DMS79 treated with DMSO at 0.1 percent for 48 hours (cell line): Measurements from ENCODE around the gene FGF11.
"Not testable (repeated sequence)": the region's sequence is repeated elsewhere in the genome, so short reads cannot be mapped to it uniquely, and the experiment has no call there.

ENCODE experiments used
- DNase-seq: peaks from one replicate; lab custom pipeline; 2025; lab: John Stamatoyannopoulos, UW

FGF11 gene

DNA sequence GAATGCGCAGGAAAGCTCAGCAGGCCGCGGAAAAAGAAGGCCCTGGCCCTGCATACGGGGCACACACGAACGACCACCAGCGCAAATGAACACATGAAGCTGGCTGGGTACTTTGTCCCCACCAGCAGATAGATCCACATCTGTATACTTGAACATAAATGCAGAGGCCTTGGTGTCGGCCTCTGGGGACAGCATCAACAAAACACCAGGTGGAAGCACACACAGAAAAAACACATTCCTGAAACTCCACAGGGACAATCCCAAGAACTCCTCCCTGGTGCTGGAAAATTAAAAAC, 40.7 kb downstream of the FGF11 start:
- no peak for DNase-seq

DNA sequence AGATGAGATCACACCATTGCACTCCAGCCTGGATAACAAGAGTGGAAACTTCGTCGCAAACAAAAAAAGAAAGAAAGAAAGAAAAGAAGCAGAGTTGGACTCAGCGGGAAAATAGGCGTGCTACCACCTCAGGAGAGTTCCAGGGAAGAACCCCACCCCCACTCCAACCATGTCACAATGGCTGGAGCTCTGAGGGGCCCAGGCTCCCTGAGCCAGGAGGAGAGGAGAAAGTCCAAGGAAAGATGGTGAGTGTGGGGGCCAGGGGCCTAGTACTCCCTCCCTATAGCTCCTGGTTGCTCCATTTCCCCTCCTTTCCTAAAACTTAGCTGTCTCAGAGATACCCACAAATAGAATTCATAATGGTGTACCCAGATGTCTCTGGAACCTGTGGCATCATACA, 42.0 kb downstream of the FGF11 start, which contains the start of gene SLC35G6:
TSS of gene SLC35G6 (plus strand) at position 172 of the 400 bp plus-strand sequence. CDS start at position 243, 71 bp downstream.
- not testable (repeated sequence) for DNase-seq

DNA sequence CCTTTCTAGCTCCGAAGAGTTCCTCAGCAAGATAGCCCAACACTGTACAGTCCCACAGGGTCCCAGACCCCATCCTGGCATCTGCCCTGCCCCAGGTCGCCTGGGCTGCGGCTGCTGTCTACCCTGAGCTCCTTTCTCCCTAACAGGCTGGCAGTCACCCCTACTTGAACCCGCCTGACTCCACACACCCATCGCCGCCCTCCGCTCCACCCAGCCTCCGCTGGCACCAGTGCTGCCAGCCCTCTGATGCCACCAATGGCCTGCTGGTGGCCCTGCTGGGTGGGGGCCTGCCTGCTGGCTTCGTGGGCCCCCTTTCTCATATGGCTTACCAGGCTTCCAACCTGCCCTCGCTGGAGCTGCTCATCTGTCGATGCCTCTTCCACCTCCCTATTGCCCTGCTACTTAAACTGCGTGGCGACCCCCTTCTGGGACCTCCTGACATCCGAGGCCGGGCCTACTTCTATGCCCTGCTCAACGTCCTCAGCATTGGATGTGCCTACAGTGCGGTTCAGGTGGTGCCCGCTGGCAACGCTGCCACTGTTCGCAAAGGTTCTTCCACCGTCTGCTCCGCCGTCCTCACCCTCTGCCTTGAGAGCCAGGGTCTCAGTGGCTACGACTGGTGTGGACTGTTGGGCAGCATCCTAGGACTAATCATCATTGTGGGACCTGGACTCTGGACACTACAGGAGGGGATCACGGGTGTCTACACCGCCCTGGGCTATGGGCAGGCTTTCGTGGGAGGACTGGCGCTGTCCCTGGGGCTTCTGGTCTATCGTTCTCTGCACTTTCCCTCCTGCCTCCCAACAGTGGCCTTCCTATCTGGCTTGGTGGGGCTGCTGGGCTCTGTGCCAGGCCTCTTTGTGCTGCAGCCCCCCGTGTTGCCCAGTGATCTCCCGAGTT, 42.8 kb downstream of the FGF11 start:
- not testable (repeated sequence) for DNase-seq

DNA sequence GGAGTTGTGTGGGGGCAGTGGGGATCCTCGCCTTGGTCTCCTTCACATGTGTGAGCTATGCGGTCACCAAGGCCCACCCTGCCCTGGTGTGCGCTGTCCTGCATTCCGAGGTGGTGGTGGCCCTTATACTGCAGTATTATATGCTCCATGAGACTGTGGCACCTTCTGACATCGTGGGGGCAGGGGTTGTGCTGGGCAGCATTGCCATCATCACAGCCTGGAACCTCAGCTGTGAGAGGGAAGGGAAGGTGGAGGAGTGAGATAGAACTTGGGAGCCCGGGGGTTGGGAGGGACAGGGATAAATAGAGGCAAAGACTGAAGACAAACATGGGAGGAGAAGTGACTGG, 43.4 kb downstream of the FGF11 start:
- DNase-seq, result not testable (repeated sequence)

DNA sequence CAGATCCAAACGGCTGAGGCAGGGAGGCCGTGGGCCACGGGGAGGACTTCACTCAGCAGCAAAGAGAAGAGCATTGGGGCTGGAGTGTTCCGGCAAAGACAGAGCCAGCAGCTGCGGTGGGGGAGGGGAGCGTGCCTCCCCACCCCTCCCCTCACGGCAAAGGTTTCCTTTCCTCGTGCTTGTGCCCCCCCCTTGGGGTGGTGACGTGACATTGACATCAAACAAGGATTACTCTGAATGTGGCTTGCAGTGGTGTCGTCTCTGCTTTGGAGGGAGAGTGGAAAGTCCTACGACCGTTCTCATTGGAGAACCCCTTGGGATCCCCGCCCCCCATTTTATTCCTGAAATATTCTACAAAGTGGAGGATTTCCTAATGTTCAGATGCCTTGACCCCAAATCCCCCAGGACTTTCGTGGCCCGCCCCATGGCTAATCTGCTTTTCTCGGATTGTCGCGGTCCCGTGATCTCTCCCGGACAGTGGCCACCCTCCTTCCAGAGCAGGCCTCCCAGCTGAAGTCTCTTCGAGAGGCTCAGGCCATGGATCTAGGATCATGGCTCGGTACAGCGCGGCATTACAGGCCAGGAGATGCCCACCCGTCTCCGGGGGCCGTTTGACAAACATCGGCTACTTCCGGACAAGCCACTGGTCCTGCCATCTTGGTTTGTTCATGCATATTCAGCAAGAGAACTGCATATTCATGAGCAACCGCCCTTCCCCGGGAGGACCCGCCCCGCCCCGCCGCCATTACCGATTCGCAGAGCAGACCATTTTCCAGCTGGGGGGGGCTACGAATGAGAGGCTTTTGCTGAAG, 44.1 kb downstream of the FGF11 start:
- peak; percentile 94 for DNase-seq

DNA sequence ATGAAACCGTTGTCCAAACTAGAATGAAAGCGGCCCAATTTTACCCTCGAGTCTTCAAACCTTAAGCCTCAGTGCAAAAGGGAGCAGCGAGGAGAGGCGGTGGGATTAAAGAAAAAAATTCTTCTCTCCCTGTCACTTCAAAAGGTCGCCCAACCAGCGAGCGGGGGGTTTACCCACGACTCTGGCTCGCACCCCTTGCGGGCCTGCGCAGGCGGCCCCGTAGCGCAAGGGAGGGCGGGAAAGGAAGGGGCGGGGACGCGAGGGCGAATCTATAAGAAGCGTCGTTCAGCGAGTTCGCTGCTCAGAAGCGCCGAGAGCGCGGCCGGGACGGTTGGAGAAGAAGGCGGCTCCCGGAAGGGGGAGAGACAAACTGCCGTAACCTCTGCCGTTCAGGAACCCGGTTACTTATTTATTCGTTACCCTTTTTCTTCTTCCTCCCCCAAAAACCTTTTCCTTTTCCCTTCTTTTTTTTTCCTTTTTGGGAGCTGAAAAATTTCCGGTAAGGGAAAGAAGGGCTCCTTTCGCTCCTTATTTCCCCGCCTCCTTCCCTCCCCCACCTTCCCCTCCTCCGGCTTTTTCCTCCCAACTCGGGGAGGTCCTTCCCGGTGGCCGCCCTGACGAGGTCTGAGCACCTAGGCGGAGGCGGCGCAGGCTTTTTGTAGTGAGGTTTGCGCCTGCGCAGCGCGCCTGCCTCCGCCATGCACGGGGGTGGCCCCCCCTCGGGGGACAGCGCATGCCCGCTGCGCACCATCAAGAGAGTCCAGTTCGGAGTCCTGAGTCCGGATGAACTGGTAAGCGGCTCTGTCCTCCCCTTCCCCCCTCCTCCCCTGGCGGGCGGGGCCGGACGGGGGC, 45.0 kb downstream of the FGF11 start, which contains the start of gene POLR2A:
TSS of gene POLR2A (plus strand) at position 300 of the 852 bp plus-strand sequence.
- DNase-seq, result peak; percentile 94

DNA sequence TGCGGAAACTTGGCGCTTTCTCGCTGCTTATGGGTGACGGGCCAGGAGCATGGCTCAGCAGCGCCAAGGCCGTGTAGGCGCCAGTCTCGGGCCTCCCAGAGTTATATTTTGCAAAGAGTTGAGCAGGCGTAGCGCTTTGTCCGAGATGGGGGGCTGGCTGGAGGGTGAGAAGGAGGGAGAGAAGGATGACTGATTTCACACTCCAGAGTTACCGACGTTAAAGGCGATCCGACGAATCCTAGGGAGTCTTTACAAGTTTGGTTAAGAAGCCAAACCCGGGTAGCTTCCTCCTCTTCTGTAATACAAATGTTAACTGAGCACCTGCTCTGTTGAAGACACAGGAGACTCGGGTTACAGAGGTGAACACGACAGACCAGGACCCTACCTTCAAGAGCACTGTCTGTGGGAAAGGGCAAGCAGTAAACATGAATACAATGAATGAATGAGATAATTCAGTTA, 45.6 kb downstream of the FGF11 start:
- peak; percentile 57 for DNase-seq

DNA sequence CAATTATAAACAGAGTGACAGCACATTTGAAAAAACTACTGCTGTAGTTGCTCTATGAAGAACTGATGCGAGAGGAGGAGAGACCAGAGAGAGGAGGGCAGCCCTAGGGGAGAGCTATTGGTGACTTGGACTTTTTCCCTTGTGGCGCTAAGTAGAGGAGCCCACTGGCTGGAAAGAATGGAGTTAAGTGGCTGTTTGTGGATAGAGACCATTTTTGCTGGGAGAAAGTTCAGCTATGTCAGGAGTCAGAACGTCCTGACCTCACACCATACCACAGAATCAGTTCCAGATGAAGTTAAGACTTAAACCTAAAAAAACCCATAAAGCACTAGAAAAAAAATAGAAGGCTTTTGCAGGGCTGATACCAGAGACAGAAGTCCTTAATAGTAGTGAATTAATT, 46.9 kb downstream of the FGF11 start:
- DNase-seq, result no peak

DNA sequence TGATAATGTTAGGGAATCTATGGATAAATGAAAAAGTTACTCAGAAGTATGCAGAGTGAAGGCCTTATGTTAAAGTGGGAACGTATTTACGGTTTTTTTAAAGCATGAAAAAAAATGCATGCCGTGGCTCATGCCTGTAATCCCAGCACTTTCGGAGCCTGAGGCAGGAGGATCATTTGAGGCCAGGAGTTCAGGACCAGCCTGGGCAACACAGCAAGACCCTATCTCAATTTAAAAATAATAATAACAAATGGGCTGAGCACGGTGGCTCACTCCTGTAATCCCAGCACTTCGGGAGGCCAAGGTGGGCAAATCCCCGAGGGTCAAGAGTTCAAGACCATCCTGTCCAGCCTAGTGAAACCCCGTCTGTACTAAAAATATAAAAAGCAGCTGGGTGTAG, 50.8 kb downstream of the FGF11 start:
- no peak for DNase-seq

DNA sequence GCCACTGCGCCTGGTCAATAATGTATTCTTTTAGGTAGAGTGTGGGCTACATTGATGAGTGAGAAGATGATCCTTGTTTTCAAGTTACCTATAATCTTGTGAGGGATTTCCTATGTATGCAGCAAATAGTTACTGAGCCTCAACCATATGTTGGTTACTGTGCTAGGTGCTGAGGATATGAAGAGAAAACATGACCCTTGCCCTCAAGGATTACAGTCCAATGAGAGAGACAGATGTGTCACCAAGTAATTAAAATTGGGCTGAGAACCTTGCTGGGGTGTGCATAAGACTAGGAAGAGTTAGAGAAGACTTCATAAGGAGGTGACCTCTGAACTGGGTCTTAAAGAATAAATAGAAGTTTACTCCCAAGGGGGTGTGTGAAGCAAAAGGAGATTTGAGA, 52.3 kb downstream of the FGF11 start:
- DNase-seq, result no peak

DNA sequence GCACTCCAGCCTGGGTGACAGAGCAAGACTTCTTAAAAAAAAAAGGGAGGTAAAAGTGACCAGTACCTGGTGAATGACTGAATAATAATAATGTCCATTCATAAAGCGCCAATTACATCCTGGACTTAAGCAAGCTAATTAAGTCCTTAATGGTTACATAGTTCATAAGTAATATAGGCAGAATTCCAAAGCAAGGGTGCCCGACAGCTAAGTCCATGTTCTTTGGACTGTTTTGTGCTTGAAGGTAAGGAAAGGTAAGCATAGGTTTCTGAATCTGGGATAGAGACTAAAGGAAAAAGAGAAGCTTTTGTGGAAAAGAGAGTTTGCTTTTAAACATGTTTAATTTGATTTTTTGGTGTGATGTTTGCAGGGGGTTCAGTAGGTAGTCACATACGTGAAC, 54.6 kb downstream of the FGF11 start:
- DNase-seq, result no peak
